A549 (cell line): ENCODE results near the gene NTRK3. TPM values are rescaled to one million over a fixed set of nuclear protein-coding genes. Genes with fewer than 3 reads are reported as not detected.

ENCODE experiments used
- ATAC-seq, 2 experiments: fragments of 200-7000 bp in 1 of 2; fragments of >200 bp in 1 of 2; cut with Nextera tagmentation in 1 of 2; cut with Tn5 transposase in 1 of 2; 3 replicates each; pipeline versions ENCODE4 v1.8.0 to v1.9.1; 2018 to 2020; ENCODE audit warnings: mild to moderate bottlenecking in 1 of 2, moderate library complexity in 1 of 2
- CTCF ChIA-PET: fragments of 300-600 bp; sonication (Branson Sonifier 250); formaldehyde crosslinking; extraction: SDS; loops from one replicate; lab custom pipeline; 2021; ENCODE audit warnings: antibody characterized with exemption, inconsistent platforms; lab: Yijun Ruan, JAX
- POLR2A ChIA-PET: fragments of 350-600 bp; formaldehyde crosslinking; extraction: SDS; loops from one replicate; lab custom pipeline; 2021; ENCODE audit warnings: antibody characterized with exemption, inconsistent platforms; lab: Yijun Ruan, JAX
- DNase-seq, 2 experiments: peaks; one replicate each; pipeline versions ENCODE4 v3.0.0 to v3.0.0-alpha.2; 2011 to 2016; ENCODE audit warnings: low read depth in 1 of 2, low spot score in 1 of 2
- FAIRE-seq: peaks from 2 replicates; lab custom pipeline; 2011; peaks lifted over from hg19 to GRCh38; lab: Jason Lieb, UNC
- H3K27ac ChIP-seq, 2 experiments: fragments of >200 bp; sonication (Bioruptor Twin); formaldehyde crosslinking; 3 replicates each; pipeline ENCODE4 v1.5.1; 2016 to 2017
- H3K4me1 ChIP-seq: fragments of >200 bp; sonication (Bioruptor Twin); formaldehyde crosslinking; 3 replicates; pipeline ENCODE4 v1.6.1; 2016
- H3K4me2 ChIP-seq: fragments of >200 bp; sonication (Bioruptor Twin); formaldehyde crosslinking; 3 replicates; pipeline ENCODE4 v1.6.1; 2016
- H3K4me3 ChIP-seq: fragments of >200 bp; sonication (Bioruptor Twin); formaldehyde crosslinking; 3 replicates; pipeline ENCODE4 v1.5.1; 2016
- H3K9me3 ChIP-seq: fragments of >200 bp; sonication (Bioruptor Twin); formaldehyde crosslinking; 3 replicates; pipeline ENCODE4 v1.6.1; 2016
- BCL3 ChIP-seq: fragments of >200 bp; sonication (Bioruptor Twin); formaldehyde crosslinking; IDR thresholded peaks from 3 replicates; pipeline ENCODE4 v1.6.1; 2016
- EP300 ChIP-seq, 2 experiments: fragments of >200 bp; sonication (Bioruptor Twin); formaldehyde crosslinking; IDR thresholded peaks; 2 replicates in 1 of 2; 3 replicates in 1 of 2; pipeline ENCODE4 v1.6.1; 2016 to 2017
- ESRRA ChIP-seq: fragments of 150-350 bp; IDR thresholded peaks from 2 replicates; pipeline ENCODE4 v1.6.1; 2014; ENCODE audit warnings: mild to moderate bottlenecking, low read length, borderline replicate concordance
- FOSB ChIP-seq: fragments of 250-450 bp; sonication (Bioruptor Pico); IDR thresholded peaks from 2 replicates; pipeline ENCODE4 v1.5.0; 2020; ENCODE audit warnings: mild to moderate bottlenecking, moderate library complexity
- HEYL ChIP-seq: fragments of 250-450 bp; sonication (Bioruptor Pico); IDR thresholded peaks from 2 replicates; pipeline ENCODE4 v1.8.0; 2021; ENCODE audit warnings: mild to moderate bottlenecking, moderate library complexity
- JUN ChIP-seq, 2 experiments: fragments of >200 bp; sonication (Bioruptor Twin); formaldehyde crosslinking; IDR thresholded peaks; 2 replicates in 1 of 2; 3 replicates in 1 of 2; pipeline ENCODE4 v1.6.1; 2016 to 2017
- MAFK ChIP-seq: fragments of 450-650 bp; IDR thresholded peaks from 2 replicates; pipeline ENCODE4 v1.6.1; 2014; ENCODE audit not compliant: partially characterized antibody
- MAX ChIP-seq: IDR thresholded peaks from 2 replicates; pipeline ENCODE4 v1.6.1; 2012
- MYC ChIP-seq: IDR thresholded peaks from 2 replicates; pipeline ENCODE4 v1.6.1; 2012; ENCODE audit warnings: mild to moderate bottlenecking, inconsistent platforms, low read length, improper control_type of control experiment, borderline replicate concordance
- NFE2L2 ChIP-seq: fragments of 150-350 bp; conservative IDR thresholded peaks from 2 replicates; pipeline ENCODE4 v1.6.1; 2014; ENCODE audit warnings: low read length
- POLR2A ChIP-seq: IDR thresholded peaks from 2 replicates; pipeline ENCODE4 v1.6.1; 2012; ENCODE audit warnings: mild to moderate bottlenecking, low read length
- RAD21 ChIP-seq, 2 experiments: fragments of >200 bp in 1 of 2; sonication (Bioruptor Twin) in 1 of 2; formaldehyde crosslinking in 1 of 2; IDR thresholded peaks in 1 of 2; conservative IDR thresholded peaks in 1 of 2; 2 replicates in 1 of 2; 3 replicates in 1 of 2; pipeline ENCODE4 v1.6.1; 2012 to 2018; ENCODE audit warnings: inconsistent platforms in 1 of 2
- RFX5 ChIP-seq: fragments of 450-650 bp; IDR thresholded peaks from 2 replicates; pipeline ENCODE4 v1.7.1; 2014; ENCODE audit warnings: antibody characterized with exemption, mild to moderate bottlenecking, moderate library complexity
- SMC3 ChIP-seq: fragments of >200 bp; sonication (Bioruptor Twin); formaldehyde crosslinking; IDR thresholded peaks from 3 replicates; pipeline ENCODE4 v1.6.1; 2018; ENCODE audit warnings: inconsistent platforms
- ZFP36 ChIP-seq: fragments of 450-650 bp; IDR thresholded peaks from 2 replicates; pipeline ENCODE4 v1.6.1; 2014; ENCODE audit warnings: borderline replicate concordance; ENCODE audit not compliant: partially characterized antibody
- ZNF302 ChIP-seq: fragments of 250-450 bp; sonication (Bioruptor Pico); IDR thresholded peaks from 2 replicates; pipeline ENCODE4 v1.9.0; 2021; ENCODE audit warnings: inconsistent platforms, mild to moderate bottlenecking, moderate library complexity
- ZSCAN20 ChIP-seq: fragments of 250-450 bp; sonication (Bioruptor Pico); IDR thresholded peaks from 2 replicates; pipeline ENCODE4 v1.8.0; 2022; ENCODE audit warnings: mild to moderate bottlenecking, moderate library complexity
- WGBS: methylation state at CpG from one replicate; pipeline ENCODE4 v1.1.6; 2017; ENCODE audit errors: missing lambda C conversion rate; 5-methylcytosine and 5-hydroxymethylcytosine counted together
- polyA plus RNA-seq, 4 experiments: library from polyadenylated mRNA; depleted of rRNA in 3 of 4; stranded (reverse); fragments of >200 nt; fragmentation: RNase III in 1 of 4; extraction: RNeasy Plus Mini Kit Qiagen cat#74134 plus additional on column Dnase treatment in 1 of 4; gene quantifications; 2 replicates in 3 of 4; 3 replicates in 1 of 4; pipeline ENCODE4 v1.2.3, GENCODE V29; 2011 to 2017
- TF ChIP-seq, protein P1 (sequence below): fragments of >200 bp; sonication (Bioruptor Twin); formaldehyde crosslinking; IDR thresholded peaks from 3 replicates; pipeline ENCODE4 v1.5.1; 2016

The NTRK3 gene
- polyA plus RNA-seq, 2 of the 4 experiments (the other 2 are of a cell fraction): 55.0 to 55.2 TPM

DNA sequence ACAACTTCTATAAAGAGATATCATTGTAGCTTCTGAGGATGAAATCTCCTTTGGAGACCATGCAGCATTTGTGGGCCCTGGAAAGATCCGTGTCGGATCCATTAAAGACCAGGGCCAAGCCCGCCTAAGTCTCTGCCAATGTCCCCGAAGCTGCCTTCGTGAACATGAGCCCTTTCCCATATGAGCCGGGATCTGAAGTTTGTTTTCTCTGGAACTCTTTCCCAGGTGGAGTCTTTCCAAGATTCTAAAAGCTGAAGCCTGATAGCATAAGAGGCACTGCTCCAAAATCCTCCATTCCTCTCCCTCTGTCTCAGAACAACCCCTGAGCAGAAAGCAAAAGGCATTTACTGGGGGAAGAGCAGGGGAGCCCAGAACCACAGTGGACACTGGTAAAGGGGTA lies 274.6 kb downstream of the NTRK3 start:
- CTCF ChIA-PET: interaction anchor here (0.8 kb wide), 1 partner anchor 38 kb away, joined by 3 read pairs; no protein-coding TSS in a partner anchor
- ATAC-seq: no peak
- H3K9me3 ChIP-seq: no peaks in the 10 kb centered on the region
- H3K4me3 ChIP-seq: no peak overlapping the region
- no peaks in the 10 kb centered on the region for H3K4me1 ChIP-seq
- no peak for DNase-seq
- H3K4me2 ChIP-seq: no peak overlapping the region
- FAIRE-seq: no peak
- TF ChIP-seq EP300 (IDR thresholded peaks at IDR 0.05): no peak
- TF ChIP-seq POLR2A: no peak
- TF ChIP-seq FOSB (CRISPR knock-in tag): no peak
- no peak for TF ChIP-seq HEYL (CRISPR knock-in tag)
- TF ChIP-seq RAD21 (conservative IDR thresholded peaks at IDR 0.05 in 1 of 2, IDR thresholded peaks at IDR 0.05 in 1 of 2): no peak
- no peak for TF ChIP-seq MAX
- TF ChIP-seq, all 56 proteins: peak for 0
- 32% methylated on average over 6 of the region's 6 CpGs for WGBS
- H3K27ac ChIP-seq: no peak overlapping the region
- POLR2A ChIA-PET: no interaction called here

DNA sequence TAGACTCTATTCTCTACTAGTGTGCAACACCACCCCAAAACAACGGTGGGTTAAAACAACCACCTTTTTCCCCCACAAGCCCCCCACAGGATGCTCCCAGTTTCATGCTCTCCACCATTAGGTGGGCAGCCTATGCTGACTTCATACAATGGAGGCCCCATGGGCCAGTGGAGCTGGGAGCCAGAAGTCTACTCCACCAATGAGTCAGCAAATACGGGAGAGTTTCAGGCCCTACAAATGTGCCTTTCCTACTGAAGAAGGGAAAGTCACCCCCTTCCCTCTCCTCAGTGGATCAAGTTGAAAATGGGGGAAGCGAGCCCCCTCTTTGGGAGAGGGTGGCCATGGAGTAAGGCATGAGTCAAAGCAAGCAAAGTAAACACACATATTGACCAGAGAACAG lies 278.6 kb downstream of the NTRK3 start:
- Histone ChIP-seq H3K4me3 (no peak overlapping the region), H3K27ac (no peak overlapping the region), H3K9me3 (no peaks in the 10 kb centered on the region)
- DNase-seq (no peak), ATAC-seq (no peak)
- POLR2A ChIA-PET: no interaction called here
- TF ChIP-seq SMC3: no peak
- TF ChIP-seq, protein P1, sequence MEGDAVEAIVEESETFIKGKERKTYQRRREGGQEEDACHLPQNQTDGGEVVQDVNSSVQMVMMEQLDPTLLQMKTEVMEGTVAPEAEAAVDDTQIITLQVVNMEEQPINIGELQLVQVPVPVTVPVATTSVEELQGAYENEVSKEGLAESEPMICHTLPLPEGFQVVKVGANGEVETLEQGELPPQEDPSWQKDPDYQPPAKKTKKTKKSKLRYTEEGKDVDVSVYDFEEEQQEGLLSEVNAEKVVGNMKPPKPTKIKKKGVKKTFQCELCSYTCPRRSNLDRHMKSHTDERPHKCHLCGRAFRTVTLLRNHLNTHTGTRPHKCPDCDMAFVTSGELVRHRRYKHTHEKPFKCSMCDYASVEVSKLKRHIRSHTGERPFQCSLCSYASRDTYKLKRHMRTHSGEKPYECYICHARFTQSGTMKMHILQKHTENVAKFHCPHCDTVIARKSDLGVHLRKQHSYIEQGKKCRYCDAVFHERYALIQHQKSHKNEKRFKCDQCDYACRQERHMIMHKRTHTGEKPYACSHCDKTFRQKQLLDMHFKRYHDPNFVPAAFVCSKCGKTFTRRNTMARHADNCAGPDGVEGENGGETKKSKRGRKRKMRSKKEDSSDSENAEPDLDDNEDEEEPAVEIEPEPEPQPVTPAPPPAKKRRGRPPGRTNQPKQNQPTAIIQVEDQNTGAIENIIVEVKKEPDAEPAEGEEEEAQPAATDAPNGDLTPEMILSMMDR: no peak
- peak; percentile 48 for TF ChIP-seq NFE2L2
- TF ChIP-seq MAFK: peak; percentile 47
- TF ChIP-seq, all 56 proteins: peak for 2
- Histone ChIP-seq H3K4me2 (no peak overlapping the region), H3K4me1 (no peaks in the 10 kb centered on the region)
- CTCF ChIA-PET: interaction anchor here (0.9 kb wide), 1 partner anchor 39 kb away, joined by 3 read pairs; no protein-coding TSS in a partner anchor
- WGBS: 25% methylated on average over 3 of the region's 3 CpGs
- no peak for FAIRE-seq

DNA sequence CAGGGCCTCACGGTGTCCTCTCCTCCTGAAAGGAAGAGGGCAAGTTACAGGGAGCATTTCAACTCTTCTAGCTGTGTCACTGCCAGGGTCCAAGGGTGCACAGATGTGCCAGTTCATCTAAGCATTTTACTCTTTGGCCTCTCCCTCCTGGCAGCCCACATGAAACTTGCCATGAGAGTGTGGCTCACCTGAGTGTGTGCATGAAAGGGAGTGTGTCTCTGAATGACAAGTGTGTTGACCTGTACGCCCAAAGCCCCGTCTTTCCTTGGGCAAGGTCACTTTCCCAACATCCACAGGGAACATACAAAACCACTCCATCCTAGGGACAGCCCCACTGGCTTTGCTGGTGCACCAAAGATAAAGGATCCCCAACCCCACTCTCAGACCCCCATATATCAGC lies 280.0 kb downstream of the NTRK3 start:
- Histone ChIP-seq H3K27ac (no peak overlapping the region), H3K9me3 (no peaks in the 10 kb centered on the region), H3K4me2 (no peak overlapping the region), H3K4me3 (no peak overlapping the region), H3K4me1 (no peaks in the 10 kb centered on the region)
- ATAC-seq (no peak), DNase-seq (no peak), FAIRE-seq (no peak)
- TF ChIP-seq JUN (IDR thresholded peaks at IDR 0.05) (no peak), ESRRA (no peak), MYC (no peak), FOSB (CRISPR knock-in tag) (no peak), EP300 (IDR thresholded peaks at IDR 0.05) (no peak), ZFP36 (no peak), ZSCAN20 (no peak), BCL3 (no peak), ZNF302 (CRISPR knock-in tag) (no peak), RFX5 (no peak)
- WGBS: 19% methylated on average over 3 of the region's 3 CpGs
- CTCF ChIA-PET: interaction anchor here (1.1 kb wide), 1 partner anchor 8 kb away, joined by 6 read pairs; no protein-coding TSS in a partner anchor
- POLR2A ChIA-PET: no interaction called here
